Amygdala (tissue), 56 donors: ENCODE results near the gene TBC1D4.
"Not testable (repeated sequence)": the region's sequence is repeated elsewhere in the genome, so short reads cannot be mapped to it uniquely, and the experiment has no call there.

Source experiments
- DNase-seq, 56 donors: peaks; one replicate each; lab custom pipeline; 2025; lab: John Stamatoyannopoulos, UW

Gene TBC1D4

GRCh38 chr13:75334634-75335447 is 147.1 kb downstream of the TBC1D4 start:
- no peak for DNase-seq

DNA sequence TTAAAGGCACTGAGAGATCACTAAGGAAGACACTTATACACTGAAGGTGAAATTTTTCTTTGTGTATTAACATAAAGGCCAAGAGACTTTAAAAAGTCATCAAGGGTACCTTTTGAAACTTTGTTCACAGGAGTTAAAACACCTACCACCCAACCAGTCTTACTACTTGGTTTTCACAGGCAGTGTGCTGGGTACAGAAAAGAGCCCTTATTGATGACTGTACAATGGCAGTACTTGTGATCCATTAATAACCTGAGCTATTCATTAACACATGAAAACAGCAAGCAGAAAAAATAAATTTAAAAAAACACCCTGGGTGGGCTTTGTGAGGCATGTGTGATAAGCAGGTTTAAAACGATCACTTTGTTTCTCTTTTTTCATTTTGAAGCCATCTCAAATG is 148.9 kb downstream of the TBC1D4 start:
- DNase-seq: no peak

DNA sequence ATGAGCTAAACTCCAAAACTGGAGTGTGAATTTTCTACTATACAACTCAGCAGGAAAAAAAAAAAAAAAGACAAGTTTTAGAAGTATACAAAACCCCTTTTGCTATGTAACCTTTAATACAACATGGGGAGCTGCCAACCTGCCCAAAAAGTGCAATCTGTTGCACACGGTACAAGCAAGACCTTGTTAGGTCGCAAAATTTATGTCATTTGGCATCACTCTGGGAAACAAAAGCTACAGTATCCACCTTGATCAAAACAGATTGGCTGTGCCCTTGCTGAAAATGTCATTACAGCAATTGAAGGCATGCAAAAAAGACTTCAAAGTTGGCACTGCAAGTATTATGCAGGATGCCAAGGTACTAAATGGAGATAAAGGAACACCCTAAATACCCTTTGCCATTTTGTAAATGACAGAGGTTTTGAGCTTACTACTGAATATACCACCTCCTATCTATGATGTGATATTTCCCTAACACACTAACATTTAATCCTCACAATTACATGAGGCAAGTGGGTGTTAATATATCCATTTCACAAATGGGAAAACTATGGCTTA is 150.1 kb downstream of the TBC1D4 start:
- DNase-seq: no peak

DNA sequence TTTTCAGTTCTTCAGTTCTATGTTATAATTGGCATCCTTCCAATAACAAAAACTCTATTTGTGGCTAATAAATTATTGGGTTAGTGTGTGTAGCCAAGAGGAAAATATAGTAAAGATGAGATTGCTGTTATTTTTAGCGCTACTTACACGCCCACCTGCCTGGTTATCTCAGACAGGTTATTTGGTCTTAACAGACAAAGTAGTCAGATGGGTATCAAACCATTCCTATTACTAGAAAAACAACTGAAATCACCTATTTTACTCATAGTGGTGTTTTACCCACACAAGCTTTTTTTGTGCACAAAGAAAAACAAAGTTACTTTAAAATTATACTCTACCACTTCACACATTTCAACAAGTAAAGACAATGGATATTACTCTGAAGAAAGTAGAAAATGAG is 151.2 kb downstream of the TBC1D4 start:
- DNase-seq: no peak

DNA sequence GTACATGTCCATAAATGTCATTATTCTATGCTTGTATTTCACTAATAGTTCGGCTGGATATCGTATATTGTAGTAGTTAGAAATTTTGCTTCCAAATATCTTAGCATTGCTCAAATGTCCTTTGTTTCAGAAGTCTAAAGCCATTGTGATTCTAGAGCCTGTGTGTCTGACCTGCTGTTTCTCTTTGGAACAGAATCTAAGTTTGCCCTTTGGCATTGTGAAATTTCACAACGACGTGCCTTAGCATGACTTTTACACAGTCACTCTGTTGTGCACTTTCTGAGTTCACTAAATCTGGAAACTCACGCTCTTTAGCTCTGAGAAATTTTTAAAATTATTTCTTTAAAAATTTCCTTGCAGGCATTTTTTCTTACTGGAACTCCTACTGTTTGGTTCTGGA is 152.2 kb downstream of the TBC1D4 start:
- no peak for DNase-seq

GRCh38 chr13:75329097-75329496 is 152.9 kb downstream of the TBC1D4 start:
- no peak for DNase-seq

- DNase-seq: no peak
Observed at GRCh38 chr13:75327135-75327510, 154.8 kb downstream of the TBC1D4 start.

DNA sequence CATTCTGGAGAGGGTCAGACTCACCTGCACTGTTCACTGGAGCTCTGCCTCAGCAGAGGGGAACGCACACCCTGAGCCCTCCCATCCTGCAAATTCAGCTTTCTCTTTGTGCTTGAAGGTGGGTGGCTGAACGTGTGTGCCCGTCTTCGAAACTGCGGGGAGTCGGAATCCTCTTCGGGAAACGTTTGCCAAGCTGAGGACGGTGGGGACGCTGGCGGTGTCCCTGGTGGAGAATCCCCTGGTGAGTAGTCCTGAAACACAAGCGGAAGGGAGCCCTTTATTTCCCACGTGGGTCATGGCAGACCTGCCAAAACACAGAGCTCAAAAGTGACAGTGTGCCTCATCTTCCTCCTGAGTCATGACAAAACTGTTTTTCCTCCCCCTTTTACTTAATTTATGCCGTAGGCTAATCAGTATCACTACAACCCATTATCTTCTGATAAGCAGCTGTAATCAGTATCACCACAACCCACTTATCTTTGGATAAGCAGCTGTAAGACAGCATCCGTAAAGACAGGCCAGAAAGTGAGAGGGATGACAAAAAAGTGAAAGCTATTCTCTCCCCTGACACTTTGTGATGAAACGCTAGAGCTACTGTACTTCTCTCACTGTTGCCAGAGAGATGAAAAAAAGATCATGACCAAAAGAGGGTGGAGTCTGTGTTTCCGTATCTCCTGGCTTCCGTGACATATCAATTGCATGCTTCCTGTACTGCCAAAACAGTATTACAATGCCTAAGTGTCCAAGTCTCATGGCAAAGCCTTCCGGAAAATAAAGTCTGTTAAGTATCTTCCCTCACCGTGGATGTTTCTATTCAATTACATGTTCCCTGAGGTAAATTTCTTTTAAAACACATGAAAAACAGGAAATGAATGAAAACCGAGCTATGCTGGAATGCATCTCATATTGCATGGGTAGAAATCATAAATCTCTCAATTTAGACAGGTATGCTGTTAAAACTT is 155.5 kb downstream of the TBC1D4 start:
- DNase-seq: peak in 1 of 56 donors; percentile 3

- no peak for DNase-seq
Observed at GRCh38 chr13:75325711-75326110, 156.3 kb downstream of the TBC1D4 start.

DNA sequence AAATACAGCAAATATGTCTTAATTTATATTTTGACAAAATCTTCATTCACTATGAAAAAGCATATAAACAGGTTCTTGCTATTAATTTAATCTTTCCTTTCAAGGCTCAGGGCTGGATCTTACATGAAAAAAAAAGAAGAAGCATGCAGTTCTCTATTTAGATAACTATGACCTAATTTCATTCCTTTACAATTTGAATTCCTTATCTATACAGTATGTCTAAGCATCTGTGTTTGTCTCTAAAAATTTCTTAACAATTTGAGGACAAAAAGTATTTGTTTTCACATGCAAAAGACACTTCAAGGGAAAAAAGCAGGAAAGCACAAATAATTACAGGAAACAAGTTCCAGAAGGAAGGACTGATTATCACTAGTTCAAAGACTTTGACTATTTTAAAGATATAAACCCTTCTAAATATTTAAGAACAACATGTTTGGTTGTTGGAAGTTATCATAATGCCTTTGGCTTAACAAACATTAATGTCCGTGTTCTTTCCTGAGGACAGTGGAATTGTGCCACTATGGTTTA is 157.5 kb downstream of the TBC1D4 start:
- DNase-seq: no peak

GRCh38 chr13:75321084-75321483 is 160.9 kb downstream of the TBC1D4 start:
- DNase-seq: no peak

GRCh38 chr13:75319254-75319653 is 162.7 kb downstream of the TBC1D4 start:
- no peak for DNase-seq

- no peak for DNase-seq
Observed at GRCh38 chr13:75318138-75318833, 163.7 kb downstream of the TBC1D4 start.

GRCh38 chr13:75316427-75316826 is 165.5 kb downstream of the TBC1D4 start:
- no peak for DNase-seq

DNA sequence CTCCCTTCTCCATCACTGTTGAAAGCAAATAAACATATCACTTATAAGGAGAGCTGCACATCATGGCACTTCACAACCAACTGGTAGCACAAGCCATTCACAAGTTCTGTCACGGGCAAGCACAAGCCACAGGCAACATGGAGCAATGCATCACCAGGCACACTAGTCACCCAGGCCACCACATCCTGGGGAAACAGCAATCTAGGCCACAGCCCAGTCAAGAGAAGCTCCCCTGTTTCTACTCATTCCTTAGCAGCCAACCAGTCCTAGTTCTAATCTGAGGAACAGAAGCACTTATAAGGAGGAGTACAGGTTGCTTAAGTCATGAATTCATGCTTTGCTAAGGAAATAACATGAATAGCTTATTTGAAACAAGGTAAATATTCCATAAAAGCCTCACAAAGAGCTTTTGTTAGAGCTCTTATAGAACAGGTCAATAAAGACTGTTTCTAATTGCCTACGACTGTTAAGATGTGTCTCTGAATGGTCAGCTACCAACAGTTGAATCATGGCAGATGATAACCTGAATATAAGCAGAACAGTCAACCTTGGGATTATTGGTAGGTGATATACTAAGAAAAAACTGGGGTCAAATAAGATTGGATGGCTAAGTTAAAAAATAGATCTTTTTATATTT is 169.0 kb downstream of the TBC1D4 start:
- no peak for DNase-seq

GRCh38 chr13:75309981-75310580 is 171.9 kb downstream of the TBC1D4 start:
- no peak for DNase-seq

DNA sequence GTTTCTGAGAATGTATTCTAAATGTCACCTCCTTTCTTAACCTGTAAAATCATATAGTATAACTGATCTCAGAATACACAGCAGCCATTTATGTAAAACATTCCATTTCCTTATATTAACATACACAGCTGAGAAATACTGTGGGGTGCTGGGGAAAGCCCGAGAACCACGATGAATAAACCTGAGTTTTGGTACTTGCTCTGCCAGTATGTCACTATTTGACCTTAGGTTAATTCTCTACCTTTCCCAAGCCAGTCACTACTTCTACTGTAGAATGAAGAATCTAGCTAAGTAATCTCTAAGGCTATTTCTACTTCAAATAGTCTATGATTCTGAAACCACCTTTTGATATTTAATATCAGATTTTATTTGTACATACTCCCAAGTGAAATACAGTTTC is 173.7 kb downstream of the TBC1D4 start:
- DNase-seq: no peak

- DNase-seq: no peak
Observed at GRCh38 chr13:75307370-75307949, 174.5 kb downstream of the TBC1D4 start.

DNA sequence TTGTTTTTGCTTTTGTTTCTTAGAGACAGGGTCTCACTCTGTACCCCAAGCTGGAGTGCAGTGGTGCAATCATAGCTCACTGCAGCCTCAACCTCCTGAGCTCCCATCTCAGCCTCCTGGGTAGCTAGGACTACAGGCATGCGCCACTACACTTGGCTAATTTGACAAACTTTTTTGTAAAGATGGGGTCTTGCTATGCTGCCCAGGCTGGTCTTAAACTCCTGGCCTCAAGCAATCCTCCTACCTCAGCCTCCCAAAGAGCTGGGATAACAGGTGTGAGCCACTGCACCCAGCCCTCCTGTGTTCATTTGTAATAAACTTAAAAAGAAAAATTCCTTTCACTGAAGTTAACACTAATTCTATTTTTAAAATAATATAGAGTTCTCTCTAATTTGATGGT is 175.0 kb downstream of the TBC1D4 start:
- DNase-seq: not testable (repeated sequence)
